A673 (cell line): Measurements from ENCODE around the gene GGT1.

Source experiments
- EZH2 ChIP-seq: fragments of 200-600 bp; sonication (generic); IDR thresholded peaks from 2 replicates; pipeline ENCODE4 v1.6.1; 2017; ENCODE audit warnings: borderline replicate concordance, low read depth, mild to moderate bottlenecking, mixed read lengths, antibody characterized with exemption, low read length; ENCODE audit not compliant: poor library complexity, severe bottlenecking
- TF ChIP-seq, protein P1 (sequence below): fragments of 300-800, 200-600 bp; sonication (generic); conservative IDR thresholded peaks from 2 replicates; pipeline ENCODE4 v1.5.1; 2017; ENCODE audit warnings: low read depth, mild to moderate bottlenecking, antibody characterized with exemption, low read length, moderate library complexity, mixed read lengths

DNA sequence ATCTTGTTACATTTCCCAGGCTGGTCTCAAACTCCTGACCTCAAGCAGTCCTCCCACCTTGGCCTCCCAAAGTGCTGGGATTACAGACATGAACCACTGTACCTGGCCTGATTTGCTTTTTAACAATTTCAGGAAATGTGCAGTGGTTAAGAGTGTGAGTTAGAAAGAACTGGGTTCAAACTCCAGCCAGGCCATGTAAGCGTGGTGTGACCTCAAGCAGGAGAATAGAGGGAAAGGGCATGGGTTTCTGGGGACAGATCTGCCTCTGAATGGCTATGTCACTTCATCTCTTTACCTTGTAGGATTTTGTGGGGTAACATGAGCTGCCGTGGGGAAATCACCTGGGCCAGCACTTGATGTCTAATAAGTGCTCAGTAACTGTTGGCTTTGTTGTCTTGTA lies 37.9 kb upstream of the GGT1 start:
- TF ChIP-seq, protein P1, sequence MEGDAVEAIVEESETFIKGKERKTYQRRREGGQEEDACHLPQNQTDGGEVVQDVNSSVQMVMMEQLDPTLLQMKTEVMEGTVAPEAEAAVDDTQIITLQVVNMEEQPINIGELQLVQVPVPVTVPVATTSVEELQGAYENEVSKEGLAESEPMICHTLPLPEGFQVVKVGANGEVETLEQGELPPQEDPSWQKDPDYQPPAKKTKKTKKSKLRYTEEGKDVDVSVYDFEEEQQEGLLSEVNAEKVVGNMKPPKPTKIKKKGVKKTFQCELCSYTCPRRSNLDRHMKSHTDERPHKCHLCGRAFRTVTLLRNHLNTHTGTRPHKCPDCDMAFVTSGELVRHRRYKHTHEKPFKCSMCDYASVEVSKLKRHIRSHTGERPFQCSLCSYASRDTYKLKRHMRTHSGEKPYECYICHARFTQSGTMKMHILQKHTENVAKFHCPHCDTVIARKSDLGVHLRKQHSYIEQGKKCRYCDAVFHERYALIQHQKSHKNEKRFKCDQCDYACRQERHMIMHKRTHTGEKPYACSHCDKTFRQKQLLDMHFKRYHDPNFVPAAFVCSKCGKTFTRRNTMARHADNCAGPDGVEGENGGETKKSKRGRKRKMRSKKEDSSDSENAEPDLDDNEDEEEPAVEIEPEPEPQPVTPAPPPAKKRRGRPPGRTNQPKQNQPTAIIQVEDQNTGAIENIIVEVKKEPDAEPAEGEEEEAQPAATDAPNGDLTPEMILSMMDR: no peak
- TF ChIP-seq EZH2: no peak
